Astrocyte (in vitro differentiated cells and primary cell): Measurements from ENCODE around the gene SCGN.

ENCODE experiments used
- CTCF ChIP-seq: IDR thresholded peaks from 2 replicates; pipeline ENCODE4 v1.5.1; 2011; ENCODE audit warnings: low read depth, mild to moderate bottlenecking, inconsistent platforms, low read length, moderate library complexity; ENCODE audit not compliant: insufficient read depth
- EZH2 ChIP-seq: IDR thresholded peaks from 2 replicates; pipeline ENCODE4 v1.6.1; 2012; ENCODE audit warnings: mild to moderate bottlenecking, low read length, inconsistent platforms; ENCODE audit not compliant: insufficient read depth

- TF ChIP-seq CTCF = no peak
- no peak for TF ChIP-seq EZH2
Observed at GRCh38 chr6:25698631-25699030, 46.6 kb downstream of the SCGN start.
